ENCODE data around the gene POLK. TPM values are rescaled to one million over a fixed set of nuclear protein-coding genes. Genes with fewer than 3 reads are reported as not detected.
A peak's percentile ranks its signal among the peaks of the same experiment; 100 is the strongest.

The POLK gene
- total and polyA plus RNA-seq, 2 of the 4 experiments (the other 2 are of a cell fraction): 10.4 to 24.4 TPM

DNA sequence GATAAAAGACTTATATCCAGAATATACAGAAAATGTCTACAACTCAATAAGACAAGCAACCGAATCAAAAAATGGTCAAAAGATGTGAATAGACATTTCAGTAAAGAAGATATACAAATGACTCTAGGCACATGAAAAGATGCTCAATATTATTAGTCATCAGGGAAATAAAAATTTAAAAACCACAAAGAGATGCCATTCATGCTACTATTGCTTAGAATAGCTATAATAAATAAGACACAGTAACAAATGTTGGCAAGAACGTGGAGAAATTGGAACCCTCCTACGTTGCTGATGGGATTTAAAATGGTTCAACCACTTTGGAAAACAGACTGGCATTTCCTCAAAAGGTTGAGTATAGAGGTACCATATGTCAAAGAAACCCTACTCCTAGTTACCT is 39.8 kb downstream of the POLK start:
- intact Hi-C loops (cut with micrococcal nuclease) (no loop called here), in situ Hi-C loops (cut with MboI; ENCODE audit: low sequenced_read_pairs) (no loop called here), dilution Hi-C loops (cut with HindIII; ENCODE audit: low sequenced_read_pairs, unreplicated experiment) (no loop called here)
- H3K9ac ChIP-seq (ENCODE audit: low read depth, low read length): no peak overlapping the region
- no TSS peak for BruUV-seq (replicated peaks)
- no peak overlapping the region for H2AK9ac ChIP-seq (replicated peaks; ENCODE audit: low read depth, low read length, poor library complexity)
- ChIA-PET POLR2A (ENCODE audit: unreplicated experiment) (no interaction called here), CTCF (no interaction called here)
- peak overlapping the region; percentile 50; the same call in 1 of the 2 replicates for H3K4me2 ChIP-seq (ENCODE audit: low read depth, low read length)
- DNase-seq: peak; percentile 70
- H3K23ac ChIP-seq (ENCODE audit: low read depth, low read length): no peak overlapping the region
- H3K56ac ChIP-seq (ENCODE audit: extremely low read depth, insufficient read depth, low read length): no peak overlapping the region
- no peak overlapping the region for H2BK20ac ChIP-seq (ENCODE audit: low read depth, low read length)
- H2BK5ac ChIP-seq (ENCODE audit: low read depth, low read length, poor library complexity, severe bottlenecking): peak overlapping the region; percentile 50
- no peak overlapping the region for H2BK120ac ChIP-seq (ENCODE audit: low read depth, low read length)
- H2BK15ac ChIP-seq (ENCODE audit: low read depth, low read length): no peak overlapping the region
- H3K4me3 ChIP-seq (ENCODE audit: insufficient read depth, low read depth, low read length): no peak overlapping the region
- no peak overlapping the region for H4K5ac ChIP-seq (ENCODE audit: low read depth, low read length)
- H3K79me1 ChIP-seq (ENCODE audit: low read depth in 1 of 2, low read length in 2 of 2): peaks cover 17 to 18% of the 10 kb centered on the region in 2 experiments
- no peak overlapping the region for H4K91ac ChIP-seq (ENCODE audit: insufficient read depth, low read depth, low read length)
- no peaks in the 10 kb centered on the region; the same call in 1 of the 2 replicates for H4K20me1 ChIP-seq (ENCODE audit: insufficient read depth, low read length)
- no peak overlapping the region for H4K8ac ChIP-seq (ENCODE audit: low read depth in 2 of 2, low read length in 2 of 2)
- H2AFZ ChIP-seq (replicated peaks; ENCODE audit: low read length, poor library complexity): no peak overlapping the region
- H3K4me1 ChIP-seq (ENCODE audit: control insufficient read depth, insufficient read depth, low read length): no peaks in the 10 kb centered on the region
- no peak overlapping the region for H2AK5ac ChIP-seq (ENCODE audit: low read depth, low read length)
- no peak overlapping the region for H3K4ac ChIP-seq (ENCODE audit: low read depth, low read length)
- no peak overlapping the region for H3K18ac ChIP-seq (ENCODE audit: low read depth, low read length)
- no peak for TF ChIP-seq RCOR1 (IDR thresholded peaks at IDR 0.05; ENCODE audit: insufficient replicate concordance, low read length)
- TF ChIP-seq MAFK (IDR thresholded peaks at IDR 0.05; ENCODE audit: low read depth, low read length): no peak
- TF ChIP-seq RFX5 (IDR thresholded peaks at IDR 0.05; ENCODE audit: low read depth, low read length): no peak
- TF ChIP-seq, protein P1, sequence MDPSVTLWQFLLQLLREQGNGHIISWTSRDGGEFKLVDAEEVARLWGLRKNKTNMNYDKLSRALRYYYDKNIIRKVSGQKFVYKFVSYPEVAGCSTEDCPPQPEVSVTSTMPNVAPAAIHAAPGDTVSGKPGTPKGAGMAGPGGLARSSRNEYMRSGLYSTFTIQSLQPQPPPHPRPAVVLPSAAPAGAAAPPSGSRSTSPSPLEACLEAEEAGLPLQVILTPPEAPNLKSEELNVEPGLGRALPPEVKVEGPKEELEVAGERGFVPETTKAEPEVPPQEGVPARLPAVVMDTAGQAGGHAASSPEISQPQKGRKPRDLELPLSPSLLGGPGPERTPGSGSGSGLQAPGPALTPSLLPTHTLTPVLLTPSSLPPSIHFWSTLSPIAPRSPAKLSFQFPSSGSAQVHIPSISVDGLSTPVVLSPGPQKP (IDR thresholded peaks at IDR 0.05; ENCODE audit: borderline replicate concordance, low read depth, low read length): no peak
- TF ChIP-seq CEBPB (IDR thresholded peaks at IDR 0.05; ENCODE audit: low read depth, low read length): no peak
- TF ChIP-seq, protein P2, sequence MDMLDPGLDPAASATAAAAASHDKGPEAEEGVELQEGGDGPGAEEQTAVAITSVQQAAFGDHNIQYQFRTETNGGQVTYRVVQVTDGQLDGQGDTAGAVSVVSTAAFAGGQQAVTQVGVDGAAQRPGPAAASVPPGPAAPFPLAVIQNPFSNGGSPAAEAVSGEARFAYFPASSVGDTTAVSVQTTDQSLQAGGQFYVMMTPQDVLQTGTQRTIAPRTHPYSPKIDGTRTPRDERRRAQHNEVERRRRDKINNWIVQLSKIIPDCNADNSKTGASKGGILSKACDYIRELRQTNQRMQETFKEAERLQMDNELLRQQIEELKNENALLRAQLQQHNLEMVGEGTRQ (IDR thresholded peaks at IDR 0.05; ENCODE audit: low read depth, low read length): no peak
- TF ChIP-seq CHD1 (IDR thresholded peaks at IDR 0.05; ENCODE audit: low read depth, low read length): no peak
- TF ChIP-seq FOS (IDR thresholded peaks at IDR 0.05; ENCODE audit: low read depth, low read length): no peak
- no peak for TF ChIP-seq MAZ (IDR thresholded peaks at IDR 0.05; ENCODE audit: borderline replicate concordance, low read depth, low read length)
- no peak for TF ChIP-seq RAD21 (IDR thresholded peaks at IDR 0.05; ENCODE audit: low read length)
- TF ChIP-seq, protein P3, sequence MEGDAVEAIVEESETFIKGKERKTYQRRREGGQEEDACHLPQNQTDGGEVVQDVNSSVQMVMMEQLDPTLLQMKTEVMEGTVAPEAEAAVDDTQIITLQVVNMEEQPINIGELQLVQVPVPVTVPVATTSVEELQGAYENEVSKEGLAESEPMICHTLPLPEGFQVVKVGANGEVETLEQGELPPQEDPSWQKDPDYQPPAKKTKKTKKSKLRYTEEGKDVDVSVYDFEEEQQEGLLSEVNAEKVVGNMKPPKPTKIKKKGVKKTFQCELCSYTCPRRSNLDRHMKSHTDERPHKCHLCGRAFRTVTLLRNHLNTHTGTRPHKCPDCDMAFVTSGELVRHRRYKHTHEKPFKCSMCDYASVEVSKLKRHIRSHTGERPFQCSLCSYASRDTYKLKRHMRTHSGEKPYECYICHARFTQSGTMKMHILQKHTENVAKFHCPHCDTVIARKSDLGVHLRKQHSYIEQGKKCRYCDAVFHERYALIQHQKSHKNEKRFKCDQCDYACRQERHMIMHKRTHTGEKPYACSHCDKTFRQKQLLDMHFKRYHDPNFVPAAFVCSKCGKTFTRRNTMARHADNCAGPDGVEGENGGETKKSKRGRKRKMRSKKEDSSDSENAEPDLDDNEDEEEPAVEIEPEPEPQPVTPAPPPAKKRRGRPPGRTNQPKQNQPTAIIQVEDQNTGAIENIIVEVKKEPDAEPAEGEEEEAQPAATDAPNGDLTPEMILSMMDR (conservative IDR thresholded peaks at IDR 0.05; ENCODE audit: low read depth, low read length): no peak
- TF ChIP-seq BHLHE40 (IDR thresholded peaks at IDR 0.05; ENCODE audit: low read depth, low read length): no peak
- no peak for TF ChIP-seq MXI1 (IDR thresholded peaks at IDR 0.05; ENCODE audit: borderline replicate concordance, low read depth, low read length)
- TF ChIP-seq POLR2A (IDR thresholded peaks at IDR 0.05; ENCODE audit: low read depth, low read length): no peak
- no peak for TF ChIP-seq NFE2L2 (IDR thresholded peaks at IDR 0.05; ENCODE audit: low read depth, low read length)
- no peak for TF ChIP-seq SMC3 (IDR thresholded peaks at IDR 0.05; ENCODE audit: low read depth, low read length)
- no peaks in the 10 kb centered on the region for H3K9me3 ChIP-seq (ENCODE audit: control insufficient read depth, insufficient read depth, low read length)
- WGBS, 2 experiments (ENCODE audit: extremely low coverage in 2 of 2, insufficient read length in 1 of 2): no CpG with 5 or more reads among the region's 3 CpGs
- H3K9me1 ChIP-seq (ENCODE audit: insufficient read depth, low read length): no peaks in the 10 kb centered on the region
- no peaks in the 10 kb centered on the region for H3K27me3 ChIP-seq (ENCODE audit: control insufficient read depth, insufficient read depth, low read length)
- no peak overlapping the region for H3K14ac ChIP-seq (replicated peaks; ENCODE audit: low read depth, low read length)
- peak; percentile 62 for ATAC-seq (ENCODE audit: low read depth)
- peaks cover 9% of the 10 kb centered on the region for H3K36me3 ChIP-seq (ENCODE audit: control insufficient read depth, insufficient read depth, low read length)
- no peak overlapping the region for H3K27ac ChIP-seq (ENCODE audit: insufficient read depth, low read length)
